GM23248 (cell line): ENCODE results near the gene LPAR1. TPM values are rescaled to one million over a fixed set of nuclear protein-coding genes. Genes with fewer than 3 reads are reported as not detected.

Experiments
- DNase-seq: peaks from one replicate; pipeline ENCODE4 v3.0.0-alpha.2; 2015
- H2AFZ ChIP-seq: fragments of 200-600 bp; sonication (generic); 2 replicates; pipeline ENCODE4 v1.6.1; 2016; ENCODE audit warnings: antibody characterized with exemption
- H3F3A ChIP-seq: fragments of 200-600 bp; sonication (generic); 2 replicates; pipeline ENCODE4 v1.6.1; 2016; ENCODE audit warnings: mild to moderate bottlenecking, antibody characterized with exemption, mixed run types; ENCODE audit not compliant: insufficient read depth
- H3K27ac ChIP-seq: fragments of 200-600 bp; sonication (generic); 2 replicates; pipeline ENCODE4 v1.5.1; 2016; ENCODE audit warnings: mild to moderate bottlenecking
- H3K27me3 ChIP-seq: fragments of 200-600 bp; sonication (generic); replicated peaks from 2 replicates; pipeline ENCODE4 v1.6.1; 2016; ENCODE audit warnings: mild to moderate bottlenecking; ENCODE audit not compliant: insufficient read depth
- H3K36me3 ChIP-seq: fragments of 200-600 bp; sonication (generic); 2 replicates; pipeline ENCODE4 v1.6.1; 2016; ENCODE audit warnings: low read depth, mild to moderate bottlenecking
- H3K4me1 ChIP-seq: fragments of 200-600 bp; sonication (generic); 2 replicates; pipeline ENCODE4 v1.6.1; 2016; ENCODE audit warnings: mild to moderate bottlenecking; ENCODE audit not compliant: insufficient read depth
- H3K4me2 ChIP-seq: fragments of 200-600 bp; sonication (generic); one replicate; pipeline ENCODE4 v1.6.1; 2016; ENCODE audit warnings: mild to moderate bottlenecking; ENCODE audit not compliant: unreplicated experiment
- H3K4me3 ChIP-seq: fragments of 200-600 bp; sonication (generic); 2 replicates; pipeline ENCODE4 v1.5.1; 2016; ENCODE audit warnings: mild to moderate bottlenecking
- H3K79me2 ChIP-seq: fragments of 200-600 bp; sonication (generic); 2 replicates; pipeline ENCODE4 v1.6.1; 2016; ENCODE audit warnings: mild to moderate bottlenecking; ENCODE audit not compliant: insufficient read depth
- H3K9ac ChIP-seq: fragments of 200-600 bp; sonication (generic); 2 replicates; pipeline ENCODE4 v1.6.1; 2016; ENCODE audit warnings: mild to moderate bottlenecking
- H3K9me2 ChIP-seq: fragments of 200-600 bp; sonication (generic); 2 replicates; pipeline ENCODE4 v1.6.1; 2016; ENCODE audit warnings: mixed run types, mild to moderate bottlenecking, moderate library complexity; ENCODE audit not compliant: insufficient read depth
- H3K9me3 ChIP-seq: fragments of 200-600 bp; sonication (generic); one replicate; pipeline ENCODE4 v1.6.1; 2017; ENCODE audit warnings: low read depth
- H4K20me1 ChIP-seq: fragments of 200-600 bp; sonication (generic); 2 replicates; pipeline ENCODE4 v1.6.0; 2016; ENCODE audit not compliant: insufficient read depth
- EZH2 ChIP-seq: fragments of 200-600 bp; sonication (generic); IDR thresholded peaks from 2 replicates; pipeline ENCODE4 v1.6.1; 2018; ENCODE audit warnings: antibody characterized with exemption, mild to moderate bottlenecking; ENCODE audit not compliant: insufficient read depth, poor library complexity, severe bottlenecking
- EZH2phosphoT487 ChIP-seq: fragments of 200-600 bp; sonication (generic); IDR thresholded peaks from 2 replicates; pipeline ENCODE4 v1.6.1; 2018; ENCODE audit warnings: antibody characterized with exemption, moderate library complexity, mild to moderate bottlenecking, low read depth; ENCODE audit not compliant: insufficient read depth
- WGBS, 2 experiments: methylation state at CpG; one replicate each; pipeline ENCODE4 v1.1.6; 2015 to 2017; ENCODE audit warnings: low lambda C conversion rate in 2 of 2, low coverage in 1 of 2; ENCODE audit errors: missing lambda C conversion rate in 2 of 2; 5-methylcytosine and 5-hydroxymethylcytosine counted together
- in situ Hi-C: fragments of 300-500 bp; cut with MboI; formaldehyde crosslinking; loops from 2 replicates; pipeline ENCODE4 v1.15.0; 2020
- polyA plus RNA-seq: library from polyadenylated mRNA; unstranded; fragments of >200 nt; fragmentation: Nextera tagmentation; extraction: Ambion mirVana; gene quantifications from 2 replicates; pipeline ENCODE4 v1.2.1, GENCODE V29; 2016
- total RNA-seq: library from RNA; depleted of rRNA; stranded (reverse); fragments of >200 nt; shearing (Covaris generic); gene quantifications from 2 replicates; pipeline ENCODE4 v1.2.3, GENCODE V29; 2014

LPAR1 gene
- total and polyA plus RNA-seq, 2 experiments from 2014 or later = 40.1 to 90.8 TPM

DNA sequence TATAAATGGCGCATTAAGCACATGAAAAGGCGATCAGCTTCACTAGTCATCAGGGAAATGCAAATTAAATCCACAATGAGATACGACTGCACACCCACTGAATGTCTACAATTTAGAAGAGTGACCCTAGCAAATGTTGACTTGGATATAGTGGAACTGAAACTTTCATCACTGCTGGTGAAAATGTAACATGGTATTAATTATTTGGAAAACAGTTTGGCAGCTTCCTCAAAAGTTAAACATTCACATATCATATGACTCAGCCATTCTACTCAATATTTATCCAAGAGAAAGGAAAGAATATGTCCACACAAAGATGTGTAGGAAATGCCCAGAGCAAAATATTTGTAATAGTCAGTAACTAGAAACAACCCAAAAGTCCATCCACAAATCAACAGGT lies 146.5 kb downstream of the LPAR1 start:
- H3K9me2 ChIP-seq = no peaks in the 10 kb centered on the region
- no peak overlapping the region for H2AFZ ChIP-seq
- no peak overlapping the region for H3K9ac ChIP-seq
- H3K79me2 ChIP-seq = peaks cover 82% of the 10 kb centered on the region
- no peaks in the 10 kb centered on the region for H4K20me1 ChIP-seq
- H3K27ac ChIP-seq = peak overlapping the region; percentile 45; the same call in 1 of the 2 replicates
- WGBS, 2 experiments = 38 to 42% methylated on average over 3 of the region's 3 CpGs
- H3K36me3 ChIP-seq = no peaks in the 10 kb centered on the region
- H3K4me1 ChIP-seq = peaks cover 22% of the 10 kb centered on the region
- no peaks in the 10 kb centered on the region for H3K9me3 ChIP-seq
- peaks cover 18% of the 10 kb centered on the region for H3F3A ChIP-seq
- peak; percentile 73 for DNase-seq
- in situ Hi-C loops = no loop called here
- H3K4me3 ChIP-seq = 0 out of 2 replicates have a peak overlapping the region, but pooled peaks have one; percentile 20
- no peak for TF ChIP-seq EZH2phosphoT487
- TF ChIP-seq EZH2 = no peak
- H3K27me3 ChIP-seq = no peaks in the 10 kb centered on the region
- peak overlapping the region; percentile 55 for H3K4me2 ChIP-seq

DNA sequence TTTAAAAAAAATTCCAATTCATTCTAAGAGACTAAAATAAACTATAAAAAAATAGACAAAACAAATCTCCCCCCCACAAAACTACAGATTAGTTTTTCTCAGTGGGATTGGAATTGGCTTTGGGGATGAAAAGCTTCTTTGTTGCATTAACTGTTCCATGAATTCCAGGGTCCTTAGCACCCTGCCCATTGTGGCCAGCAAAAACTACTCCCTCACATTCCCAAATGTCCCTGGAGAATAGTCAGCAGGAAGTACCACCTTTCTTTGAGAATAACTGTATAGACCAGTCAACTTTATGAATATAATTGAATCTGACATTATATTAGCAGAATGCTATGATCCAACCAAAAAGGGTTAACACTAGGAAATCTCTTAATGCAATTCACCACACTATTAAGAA lies 147.9 kb downstream of the LPAR1 start:
- no peak for DNase-seq
- Histone ChIP-seq H3K9me2 (no peaks in the 10 kb centered on the region), H3K4me2 (no peak overlapping the region)

DNA sequence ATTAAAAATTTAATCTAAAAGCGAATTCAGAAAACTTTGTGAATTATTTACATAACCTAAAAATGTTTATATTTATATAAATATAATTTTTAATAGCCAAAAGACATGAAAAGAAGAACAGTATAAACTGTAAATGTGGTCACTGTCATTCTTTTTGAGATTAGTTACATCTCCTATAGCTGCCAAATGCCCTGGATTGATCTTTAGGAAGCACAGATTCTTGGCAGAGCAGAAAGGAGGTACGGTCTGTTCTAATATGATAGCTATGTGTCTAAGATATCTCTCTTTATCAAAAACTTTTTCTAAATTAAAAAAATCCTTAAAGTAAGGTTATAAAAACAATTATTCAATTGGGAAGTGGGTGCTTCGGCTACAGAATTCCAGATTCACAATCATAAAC lies 151.0 kb downstream of the LPAR1 start:
- Histone ChIP-seq H3K4me1 (peaks cover 28% of the 10 kb centered on the region), H3K9me2 (no peaks in the 10 kb centered on the region), H3K4me2 (peak overlapping the region; percentile 38), H3K36me3 (no peaks in the 10 kb centered on the region), H2AFZ (no peak overlapping the region), H4K20me1 (no peaks in the 10 kb centered on the region), H3K79me2 (peaks cover 90% of the 10 kb centered on the region), H3K27ac (peak overlapping the region; percentile 76), H3K27me3 (no peaks in the 10 kb centered on the region), H3K9ac (peak overlapping the region; percentile 36), H3F3A (peaks cover 18% of the 10 kb centered on the region), H3K4me3 (no peak overlapping the region), H3K9me3 (no peaks in the 10 kb centered on the region)
- 56 to 68% methylated on average over 3 of the region's 3 CpGs for WGBS, 2 experiments
- no peak for DNase-seq
- no peak for TF ChIP-seq EZH2phosphoT487
- TF ChIP-seq EZH2 = no peak
- in situ Hi-C loops = no loop called here

More for the DNA sequence above, 147.9 kb downstream of the LPAR1 start:
- Histone ChIP-seq H2AFZ (no peak overlapping the region), H3K9ac (no peak overlapping the region), H3K27ac (no peak overlapping the region), H3K9me3 (no peaks in the 10 kb centered on the region), H3K4me1 (peaks cover 28% of the 10 kb centered on the region), H3K36me3 (no peaks in the 10 kb centered on the region), H4K20me1 (no peaks in the 10 kb centered on the region), H3K27me3 (no peaks in the 10 kb centered on the region), H3F3A (peaks cover 18% of the 10 kb centered on the region), H3K79me2 (peaks cover 85% of the 10 kb centered on the region), H3K4me3 (no peak overlapping the region)
- no peak for TF ChIP-seq EZH2
- TF ChIP-seq EZH2phosphoT487 = no peak
- in situ Hi-C loops = no loop called here

DNA sequence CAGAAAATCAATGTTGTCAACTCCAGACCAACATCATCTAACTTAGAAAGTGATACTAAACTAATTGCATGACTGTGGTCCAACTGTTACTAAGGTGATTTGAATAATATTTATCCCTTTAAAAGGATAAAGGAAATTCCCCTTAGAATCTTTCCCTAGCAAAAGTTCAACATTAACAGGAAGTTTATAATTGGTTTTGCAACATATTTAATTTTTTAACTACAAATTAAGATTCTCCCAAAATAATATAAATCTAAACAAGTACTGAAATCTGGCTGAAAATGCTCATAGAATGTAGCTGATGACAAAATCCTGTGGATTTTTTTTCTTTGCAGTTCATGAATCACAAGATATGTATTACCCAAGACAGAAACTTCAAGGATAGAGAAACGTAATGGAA lies 151.4 kb downstream of the LPAR1 start:
- H3F3A ChIP-seq = peaks cover 14% of the 10 kb centered on the region
- no peaks in the 10 kb centered on the region for H4K20me1 ChIP-seq
- WGBS, 2 experiments = 0 to 9% methylated on average over 1 of the region's 1 CpG
- in situ Hi-C loops = no loop called here
- H3K36me3 ChIP-seq = no peaks in the 10 kb centered on the region
- TF ChIP-seq EZH2 (no peak), EZH2phosphoT487 (no peak)
- H2AFZ ChIP-seq = no peak overlapping the region
- peak overlapping the region; percentile 76 for H3K27ac ChIP-seq
- peak; percentile 83 for DNase-seq
- peaks cover 90% of the 10 kb centered on the region for H3K79me2 ChIP-seq
- no peaks in the 10 kb centered on the region for H3K9me2 ChIP-seq
- H3K9me3 ChIP-seq = no peaks in the 10 kb centered on the region
- H3K4me3 ChIP-seq = no peak overlapping the region
- H3K4me1 ChIP-seq = peaks cover 24% of the 10 kb centered on the region
- H3K27me3 ChIP-seq = no peaks in the 10 kb centered on the region
- H3K9ac ChIP-seq = peak overlapping the region; percentile 60
- H3K4me2 ChIP-seq = peak overlapping the region; percentile 38

DNA sequence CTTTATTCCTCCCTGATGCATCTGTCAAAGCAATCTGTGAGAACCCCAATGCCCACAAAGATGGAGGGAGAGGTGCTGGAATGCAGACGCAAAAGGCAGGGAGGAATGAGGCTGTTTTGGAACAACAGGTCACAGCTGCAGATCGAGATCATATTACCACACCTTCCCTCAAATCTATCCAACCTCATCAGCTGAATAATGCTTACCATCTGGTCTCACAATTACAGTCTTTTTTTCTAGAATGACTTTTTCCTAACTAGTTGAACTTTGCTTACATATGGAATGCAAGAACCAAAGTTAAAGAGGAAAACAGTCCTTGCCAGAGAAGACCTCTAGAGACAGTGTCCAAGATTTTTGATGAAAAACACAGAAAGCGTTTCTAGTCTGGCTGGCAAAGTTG lies 158.1 kb downstream of the LPAR1 start:
- in situ Hi-C loops = no loop called here
- 18% methylated on average over 3 of the region's 3 CpGs for WGBS, 2 experiments
- no peaks in the 10 kb centered on the region; the same call in 1 of the 2 replicates for H4K20me1 ChIP-seq

More for the DNA sequence above, 158.1 kb downstream of the LPAR1 start:
- no peak overlapping the region for H2AFZ ChIP-seq
- peak overlapping the region; percentile 15; the same call in 1 of the 2 replicates for H3K27ac ChIP-seq
- peaks cover 13% of the 10 kb centered on the region; the same call in 1 of the 2 replicates for H3K4me1 ChIP-seq
- peak; percentile 28 for DNase-seq
- H3K79me2 ChIP-seq = peaks cover 91% of the 10 kb centered on the region
- H3K9ac ChIP-seq = no peak overlapping the region
- H3K9me3 ChIP-seq = no peaks in the 10 kb centered on the region
- H3K36me3 ChIP-seq = peaks cover 2% of the 10 kb centered on the region; the same call in 1 of the 2 replicates
- no peak overlapping the region for H3K4me2 ChIP-seq
- no peak overlapping the region for H3K4me3 ChIP-seq
- no peaks in the 10 kb centered on the region for H3K27me3 ChIP-seq
- no peak for TF ChIP-seq EZH2phosphoT487
- no peak for TF ChIP-seq EZH2
- H3K9me2 ChIP-seq = no peaks in the 10 kb centered on the region
- H3F3A ChIP-seq = peaks cover 21% of the 10 kb centered on the region
